HG03457 (cell line): Measurements from ENCODE around the gene MGRN1.

ENCODE experiments used
- ATAC-seq: cut with Tn5 transposase; IDR thresholded peaks from one replicate; pipeline ENCODE4 v1.9.1; 2021; ENCODE audit warnings: moderate number of reproducible peaks; ENCODE audit not compliant: unreplicated experiment

The MGRN1 gene

DNA sequence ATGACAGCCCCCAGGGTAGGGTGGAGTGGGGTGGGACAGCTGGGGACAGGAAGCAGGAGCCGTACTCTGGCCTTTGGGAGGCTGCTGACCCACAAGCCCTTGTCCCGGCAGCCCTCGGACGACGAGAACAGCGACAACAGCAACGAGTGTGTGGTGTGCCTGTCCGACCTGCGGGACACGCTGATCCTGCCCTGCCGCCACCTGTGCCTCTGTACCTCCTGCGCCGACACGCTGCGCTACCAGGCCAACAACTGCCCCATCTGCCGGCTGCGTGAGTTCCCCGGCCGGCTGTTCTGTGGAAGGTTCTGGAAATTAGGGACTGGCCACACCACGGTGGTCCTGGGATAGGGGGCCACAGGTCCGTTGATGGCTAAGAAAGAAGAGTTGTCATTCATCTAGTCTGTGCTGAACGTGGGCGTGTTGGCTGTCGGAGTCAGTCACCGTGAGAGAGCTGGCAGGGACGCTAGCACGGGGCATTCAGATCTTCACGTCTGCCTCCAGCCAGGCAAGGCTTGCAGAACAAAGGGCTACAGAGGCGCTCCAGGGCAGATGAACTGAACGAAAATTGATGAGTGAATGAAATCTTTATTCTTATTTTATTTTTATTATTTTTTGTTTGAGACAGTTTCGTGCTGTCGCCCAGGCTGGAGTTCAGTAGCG lies 48.9 kb downstream of the MGRN1 start:
- ATAC-seq = no peak

- no peak for ATAC-seq
Observed at GRCh38 chr16:4674926-4675530, 50.4 kb downstream of the MGRN1 start.

DNA sequence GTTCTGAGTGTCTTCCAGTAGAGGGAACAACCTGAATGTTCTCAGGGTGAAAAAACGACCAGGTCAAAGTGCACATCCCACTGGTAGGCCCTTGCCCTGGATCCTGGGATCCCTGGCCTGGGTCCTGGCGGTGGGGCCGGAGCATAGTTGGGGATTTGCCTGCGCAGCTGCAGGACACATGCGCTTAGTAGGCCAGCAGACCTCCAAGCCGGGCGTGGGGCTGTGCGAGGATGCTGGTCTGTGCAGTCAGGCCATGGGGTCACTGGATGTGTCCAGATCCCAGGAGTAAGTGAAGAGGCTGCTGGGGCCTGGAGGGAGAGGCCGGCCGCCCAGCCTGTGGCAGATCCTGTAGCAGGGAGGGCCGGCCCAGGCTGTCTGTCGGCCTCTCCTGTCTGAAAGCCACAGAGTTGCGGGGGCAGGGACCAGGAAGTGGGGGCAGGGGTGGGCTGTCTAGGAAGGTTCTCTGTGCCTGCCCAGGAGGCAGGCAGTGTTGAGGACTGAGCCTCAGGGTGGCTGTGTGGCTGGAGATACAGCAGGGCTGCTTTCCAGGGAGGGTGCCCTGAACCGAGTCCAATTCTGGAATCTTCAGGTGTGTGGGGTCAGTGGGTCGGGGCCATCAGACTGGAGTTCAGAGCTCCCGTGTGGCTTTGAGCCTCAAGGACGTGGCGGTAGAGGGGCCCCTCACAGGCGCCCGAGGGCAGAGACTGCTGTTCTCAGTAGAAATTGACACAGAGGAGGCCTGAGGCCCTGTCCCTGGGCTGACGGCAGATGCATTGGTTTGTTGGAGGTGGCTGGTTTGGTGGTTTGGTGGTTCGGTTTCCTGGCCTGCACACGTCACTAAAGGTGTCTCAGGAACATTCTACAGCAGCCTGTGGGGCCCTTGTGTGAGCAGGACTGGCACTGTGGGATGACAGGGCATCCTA lies 51.5 kb downstream of the MGRN1 start:
- ATAC-seq = no peak

DNA sequence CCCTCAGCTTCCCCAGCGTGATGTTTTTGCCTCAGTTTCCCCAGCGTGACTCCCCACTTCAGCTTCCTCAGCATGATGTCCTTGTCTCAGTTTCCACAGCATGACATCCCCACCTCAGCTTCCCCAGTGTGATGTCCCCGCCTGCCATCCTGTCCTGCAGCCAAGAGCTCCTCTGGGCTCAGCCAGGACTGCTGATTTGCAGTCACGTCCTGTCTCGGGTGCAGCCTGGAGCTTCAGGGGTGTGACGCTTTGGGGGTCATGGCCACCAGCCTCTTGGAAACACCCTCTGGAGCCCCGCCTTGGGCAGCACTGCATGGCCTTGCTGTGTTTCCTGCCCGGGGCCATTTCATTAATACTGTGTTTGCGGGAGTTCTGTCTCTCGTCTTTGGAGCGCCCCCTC lies 52.2 kb downstream of the MGRN1 start:
- no peak for ATAC-seq

DNA sequence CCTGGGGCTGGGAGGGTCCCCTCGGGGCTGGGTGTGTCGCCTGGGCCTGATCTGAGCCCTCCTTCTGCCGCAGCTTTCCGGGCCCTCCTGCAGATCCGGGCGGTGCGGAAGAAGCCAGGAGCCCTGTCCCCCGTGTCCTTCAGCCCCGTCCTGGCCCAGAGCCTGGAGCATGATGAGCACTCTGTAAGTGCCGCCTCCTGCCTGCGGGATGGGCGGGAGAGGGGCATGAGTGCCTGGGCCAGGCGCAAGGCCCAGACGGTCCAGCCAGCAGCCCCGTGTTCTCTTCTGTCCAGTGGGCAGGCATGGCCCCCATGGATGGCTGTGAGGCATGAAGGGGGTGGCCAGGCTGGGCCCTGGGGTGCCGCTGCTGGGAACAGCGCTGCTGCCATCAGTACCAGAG lies 52.8 kb downstream of the MGRN1 start:
- ATAC-seq = no peak

DNA sequence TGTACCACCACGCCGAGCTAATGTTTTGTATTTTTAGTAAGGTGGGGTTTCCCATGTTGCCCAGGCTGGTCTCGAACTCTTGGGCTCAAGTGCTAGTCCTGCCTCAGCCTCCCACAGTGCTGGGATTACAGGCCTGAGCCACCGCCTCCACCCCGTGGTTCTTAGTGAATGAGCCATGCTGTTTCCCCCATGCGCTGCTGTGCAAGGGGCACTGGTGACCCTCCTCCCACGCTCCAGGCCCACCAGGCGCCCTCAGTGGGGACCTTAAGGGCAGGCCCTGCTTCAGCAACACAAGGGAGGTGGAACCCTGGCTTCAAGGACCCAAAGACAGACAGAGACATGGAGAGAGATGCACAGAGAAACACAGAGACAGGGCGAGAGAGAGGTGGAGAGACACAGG lies 53.4 kb downstream of the MGRN1 start:
- ATAC-seq = no peak

- ATAC-seq = no peak
Observed at GRCh38 chr16:4678596-4678995, 54.0 kb downstream of the MGRN1 start.

GRCh38 chr16:4679156-4679849 lies 54.7 kb downstream of the MGRN1 start:
- no peak for ATAC-seq

DNA sequence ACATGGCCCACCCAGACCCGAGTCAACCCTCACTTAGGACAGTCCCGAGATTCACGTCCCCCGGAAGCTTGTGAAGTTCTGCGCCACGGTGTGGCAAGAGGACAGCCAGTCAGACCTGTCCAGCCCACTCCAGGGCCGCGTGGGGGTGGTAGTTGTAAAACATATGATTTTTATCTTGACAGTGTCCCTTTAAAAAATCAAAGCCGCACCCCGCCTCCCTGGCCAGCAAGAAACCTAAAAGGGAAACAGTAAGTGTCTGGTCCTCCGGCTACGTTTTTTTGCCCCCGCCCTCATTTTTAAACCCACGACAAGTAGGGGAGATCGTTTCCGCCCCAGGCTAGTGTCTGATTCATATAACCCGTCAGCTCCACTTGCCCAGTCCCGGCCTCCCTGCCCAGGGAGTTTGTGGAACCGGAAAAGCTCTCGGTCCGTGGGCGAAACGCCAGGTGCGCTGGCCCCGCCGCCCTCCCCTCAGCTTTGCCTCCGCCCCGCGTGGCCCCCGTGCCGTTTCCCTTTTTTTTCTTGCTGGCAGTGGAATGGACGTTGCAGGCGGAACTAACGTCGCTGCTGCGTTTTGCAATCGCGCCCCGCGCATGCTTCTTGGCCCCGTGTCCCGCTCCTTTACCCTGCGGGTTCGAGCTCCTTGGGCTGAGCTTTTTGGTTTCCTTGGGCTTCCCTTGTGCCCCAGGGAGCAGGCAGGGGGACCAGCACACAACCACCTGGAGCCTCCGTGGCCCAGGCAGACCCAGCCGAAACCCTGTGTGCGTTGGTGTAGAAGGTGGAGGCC lies 55.4 kb downstream of the MGRN1 start:
- ATAC-seq = no peak

GRCh38 chr16:4680673-4681470 lies 56.2 kb downstream of the MGRN1 start:
- no peak for ATAC-seq

GRCh38 chr16:4681471-4682083 lies 57.0 kb downstream of the MGRN1 start:
- no peak for ATAC-seq

DNA sequence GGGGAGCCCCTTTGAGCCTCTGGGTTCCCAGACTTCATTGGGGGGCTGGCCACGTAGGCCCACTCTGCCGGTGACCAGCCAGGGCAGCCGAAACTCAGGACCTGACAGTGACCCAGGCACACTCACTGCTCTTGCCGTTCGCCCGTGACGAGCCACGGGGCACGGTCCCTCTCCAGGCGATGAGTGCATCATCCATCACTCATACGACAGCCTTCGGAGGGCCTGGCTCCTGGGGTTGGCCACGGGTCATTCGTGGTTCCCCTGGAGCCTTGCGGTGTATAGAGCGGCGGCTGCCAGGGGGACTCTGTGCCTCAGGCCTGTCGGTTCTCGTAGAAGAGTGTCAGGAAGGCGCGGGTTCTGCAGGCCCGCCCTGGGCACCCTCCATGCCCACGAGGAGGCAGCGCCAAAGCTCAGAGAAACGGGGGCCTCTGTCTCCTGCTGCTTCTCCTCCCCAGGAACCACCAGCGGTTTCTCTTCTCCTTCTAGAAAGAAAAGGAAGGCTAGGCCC lies 57.5 kb downstream of the MGRN1 start:
- ATAC-seq = no peak

DNA sequence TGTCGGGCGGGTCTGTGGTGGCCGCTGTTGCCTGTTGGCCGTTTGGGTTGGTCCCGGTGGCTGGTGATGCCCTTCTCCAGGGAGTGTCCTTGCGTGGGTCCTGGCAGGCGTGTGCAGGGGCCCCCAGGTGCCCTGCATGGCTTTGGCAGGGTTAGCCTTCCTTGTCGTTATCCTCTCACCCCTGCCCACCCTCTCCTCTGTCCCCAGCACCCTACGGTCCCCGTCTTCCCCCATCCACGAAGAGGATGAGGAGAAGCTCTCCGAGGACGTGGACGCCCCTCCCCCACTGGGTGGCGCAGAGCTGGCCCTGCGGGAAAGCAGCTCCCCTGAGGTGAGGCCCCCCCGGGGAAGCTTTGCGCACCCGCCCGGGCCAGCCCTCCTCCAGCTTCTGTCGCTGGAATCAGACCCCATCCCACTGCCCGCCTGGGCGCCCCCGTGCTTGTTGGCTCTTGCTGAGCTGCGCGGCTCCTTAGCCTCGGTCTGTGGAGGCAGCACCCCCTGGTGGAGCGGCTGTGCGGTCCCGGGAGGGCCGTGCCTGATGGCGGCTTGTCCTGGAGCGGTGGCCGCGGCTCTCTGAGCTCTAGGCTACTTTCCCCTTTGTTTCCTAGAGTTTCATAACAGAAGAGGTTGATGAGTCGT lies 58.1 kb downstream of the MGRN1 start:
- ATAC-seq = no peak

- no peak for ATAC-seq
Observed at GRCh38 chr16:4683255-4684057, 58.8 kb downstream of the MGRN1 start.

DNA sequence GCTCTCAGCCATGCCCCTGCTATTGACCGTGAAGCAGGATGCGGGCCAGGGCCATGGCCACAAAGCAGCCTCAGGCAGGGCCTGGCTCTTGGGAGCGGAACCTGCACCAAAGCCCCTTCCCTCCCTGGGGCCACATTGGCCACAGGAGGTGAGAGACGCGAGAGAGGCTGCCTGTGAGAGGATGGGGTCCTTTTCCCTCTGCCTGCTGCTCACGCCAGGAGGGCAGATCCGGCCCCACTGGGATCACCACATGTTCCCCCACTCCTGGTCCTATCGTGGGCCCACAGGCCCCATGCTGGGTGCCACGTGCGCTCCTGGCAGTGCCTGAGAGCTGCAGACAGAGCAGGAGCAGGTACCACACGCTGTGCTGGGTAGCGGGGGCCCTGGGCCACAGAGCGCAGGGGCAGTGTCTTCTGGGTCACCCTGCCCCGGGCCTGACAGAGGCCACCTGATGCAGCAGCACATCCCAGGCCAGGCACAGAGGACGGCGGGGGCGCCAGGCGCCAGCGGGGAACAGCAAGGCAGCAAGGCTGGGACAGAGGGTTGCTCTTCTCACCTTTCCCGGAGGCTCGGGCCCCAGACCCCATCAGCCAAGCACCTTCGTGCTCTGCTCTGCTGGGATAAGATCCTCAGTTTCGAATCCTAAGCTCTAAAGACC lies 59.6 kb downstream of the MGRN1 start:
- ATAC-seq = no peak

- no peak for ATAC-seq
Observed at GRCh38 chr16:4684763-4685162, 60.1 kb downstream of the MGRN1 start.

DNA sequence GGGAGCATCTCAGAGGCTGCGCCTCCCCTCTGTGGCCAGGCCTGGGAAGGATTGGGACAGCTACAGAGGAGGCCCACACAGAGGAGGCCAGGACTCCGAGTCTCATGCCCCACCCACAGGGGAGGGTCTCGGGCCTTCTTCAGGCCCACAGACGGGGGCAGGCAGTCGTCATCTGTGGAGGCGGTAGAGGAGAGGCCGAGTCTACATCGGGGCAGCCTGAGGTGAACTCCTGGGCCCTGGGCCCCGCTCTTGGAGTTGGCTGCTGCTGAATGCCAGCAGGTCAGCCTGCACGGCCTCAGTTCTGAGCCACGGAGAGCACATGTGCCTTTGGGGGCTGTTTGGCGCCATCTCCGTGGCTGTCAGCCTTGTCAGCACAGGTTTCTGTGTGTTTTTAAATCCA lies 60.7 kb downstream of the MGRN1 start:
- no peak for ATAC-seq
